ENCODE data around the gene WAPL.
"Not testable (repeated sequence)": the region's sequence is repeated elsewhere in the genome, so short reads cannot be mapped to it uniquely, and the experiment has no call there.

Gene WAPL

DNA sequence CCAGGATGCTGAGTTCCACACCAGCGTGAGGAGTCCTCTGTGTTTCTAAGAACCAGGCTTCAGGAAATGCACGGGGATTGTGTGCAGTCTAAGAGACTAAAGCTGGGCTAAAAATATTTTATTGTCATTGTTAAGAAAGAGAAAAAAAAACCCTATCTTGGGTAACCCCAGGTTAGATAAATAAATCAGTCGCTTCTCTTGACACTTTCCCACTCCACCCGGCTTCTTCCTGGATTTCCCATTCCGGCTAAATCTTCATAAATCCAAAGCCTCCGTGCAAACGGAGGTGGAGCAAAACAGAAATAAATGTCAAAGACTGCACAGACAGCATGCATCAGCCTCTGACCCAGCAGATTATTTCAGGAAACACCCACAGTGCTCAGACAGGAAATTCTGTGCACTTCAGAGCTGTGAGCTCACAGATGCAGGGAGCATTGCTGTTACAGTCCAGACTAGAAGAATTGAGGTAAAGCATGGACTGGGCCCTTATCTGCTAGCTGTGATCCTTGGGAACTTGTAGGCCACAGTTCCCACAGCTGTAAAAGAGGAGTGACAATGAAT lies 110.2 kb downstream of the WAPL start:
- DNase-seq, result no peak

DNA sequence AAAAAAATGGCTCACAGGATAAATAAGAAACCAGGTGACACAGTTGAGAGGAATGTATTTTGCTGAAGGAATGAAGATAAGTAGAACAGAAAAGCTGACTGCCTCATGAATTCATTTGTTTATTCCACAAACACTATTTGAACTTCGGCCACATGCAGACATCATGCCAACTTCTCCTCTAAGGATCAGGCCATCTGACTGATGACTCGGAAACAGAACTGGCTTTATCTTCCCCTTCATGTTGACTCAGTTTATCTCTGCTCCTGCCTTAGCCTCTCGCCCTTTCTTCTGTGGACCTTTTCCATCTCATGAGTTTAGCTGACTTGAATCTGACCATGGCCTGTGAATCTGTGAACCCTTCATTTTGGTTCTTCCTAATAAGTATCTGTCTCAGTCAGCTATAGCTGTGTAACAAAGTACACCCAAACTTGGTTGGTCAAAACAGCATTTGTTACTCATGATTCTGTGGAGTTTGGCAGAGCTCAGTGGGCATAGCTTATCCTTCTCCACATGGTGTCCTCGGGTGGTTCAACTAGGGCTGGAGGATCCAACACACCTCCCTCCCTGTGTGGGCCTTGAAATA lies 111.0 kb downstream of the WAPL start:
- DNase-seq, result no peak

DNA sequence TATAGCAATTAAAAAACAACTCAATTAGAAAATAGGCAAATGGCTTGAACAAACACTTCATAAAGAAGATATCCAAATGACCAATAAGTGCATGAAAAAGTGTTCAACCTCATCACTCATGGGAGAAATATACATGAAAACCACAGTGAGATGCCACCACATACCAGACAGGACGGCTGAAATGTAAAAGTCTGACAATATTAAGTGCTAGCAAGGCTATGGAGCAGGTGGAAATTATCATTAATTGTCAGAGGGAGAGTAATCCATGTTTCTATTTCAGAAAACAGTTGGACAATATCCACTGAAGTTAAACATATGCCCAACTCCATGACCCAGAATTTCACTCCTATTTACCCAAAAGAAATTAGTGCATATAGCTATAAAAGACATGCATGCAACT lies 112.4 kb downstream of the WAPL start:
- DNase-seq, result no peak

DNA sequence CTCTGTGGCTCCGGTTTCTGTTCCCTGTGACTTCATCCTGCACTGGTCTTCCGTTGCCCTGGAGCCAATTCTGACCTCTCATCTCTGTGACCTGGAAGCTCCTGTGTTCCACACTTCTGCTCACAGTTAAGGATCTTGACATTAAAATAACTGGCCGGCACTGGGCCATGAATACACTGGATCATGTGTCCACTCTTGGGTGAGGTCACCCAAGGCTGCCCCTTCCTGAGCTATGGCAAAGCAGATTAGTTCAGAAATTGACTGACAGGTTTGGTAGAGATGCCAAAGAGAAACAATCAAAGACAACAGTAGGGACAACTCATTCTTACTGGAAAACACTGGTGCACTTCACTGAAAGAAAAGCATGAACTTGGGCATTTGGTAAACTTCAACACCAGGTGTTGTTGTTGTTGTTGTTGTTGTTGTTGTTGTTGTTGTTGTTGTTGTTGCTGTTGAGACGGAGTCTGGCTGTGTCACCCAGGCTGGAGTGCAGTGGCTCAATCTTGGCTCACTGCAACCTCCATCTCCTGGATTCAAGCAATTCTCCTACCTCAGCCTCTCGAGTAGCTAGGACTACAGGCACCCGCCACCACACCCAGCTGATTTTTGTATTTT lies 118.3 kb downstream of the WAPL start:
- DNase-seq, result no peak

DNA sequence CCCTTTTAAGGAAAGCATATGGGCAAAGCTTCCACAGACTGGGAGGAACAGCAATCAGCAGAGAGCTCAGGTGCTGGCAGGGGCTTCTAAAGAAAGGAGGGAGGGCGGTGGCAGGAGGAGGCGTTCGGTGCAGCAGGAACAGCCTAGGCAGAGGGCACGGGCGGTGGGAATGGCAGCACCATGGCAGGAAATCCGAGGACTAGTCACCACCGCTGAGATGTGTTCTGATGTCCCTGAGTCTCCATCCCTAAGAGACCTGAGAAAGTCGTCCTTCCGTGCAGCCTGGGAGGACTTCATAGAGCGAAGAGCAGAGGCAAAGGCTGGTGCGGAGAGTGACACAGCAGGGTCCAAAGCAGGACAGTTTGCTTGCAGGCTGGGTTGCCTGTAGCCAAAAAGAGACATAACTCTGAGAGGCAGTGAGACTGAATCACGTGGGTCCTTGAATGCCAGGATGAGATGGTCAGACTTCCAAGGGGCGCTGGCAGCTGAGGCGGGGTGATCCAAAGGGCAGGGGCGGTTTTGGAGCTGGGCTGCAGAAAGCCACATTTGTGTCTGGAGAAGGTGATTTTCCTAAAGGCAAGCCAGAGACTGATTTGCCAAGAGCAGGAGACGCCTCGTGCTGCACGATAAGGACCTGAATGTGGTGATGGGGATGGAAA lies 119.2 kb downstream of the WAPL start:
- DNase-seq, result no peak

DNA sequence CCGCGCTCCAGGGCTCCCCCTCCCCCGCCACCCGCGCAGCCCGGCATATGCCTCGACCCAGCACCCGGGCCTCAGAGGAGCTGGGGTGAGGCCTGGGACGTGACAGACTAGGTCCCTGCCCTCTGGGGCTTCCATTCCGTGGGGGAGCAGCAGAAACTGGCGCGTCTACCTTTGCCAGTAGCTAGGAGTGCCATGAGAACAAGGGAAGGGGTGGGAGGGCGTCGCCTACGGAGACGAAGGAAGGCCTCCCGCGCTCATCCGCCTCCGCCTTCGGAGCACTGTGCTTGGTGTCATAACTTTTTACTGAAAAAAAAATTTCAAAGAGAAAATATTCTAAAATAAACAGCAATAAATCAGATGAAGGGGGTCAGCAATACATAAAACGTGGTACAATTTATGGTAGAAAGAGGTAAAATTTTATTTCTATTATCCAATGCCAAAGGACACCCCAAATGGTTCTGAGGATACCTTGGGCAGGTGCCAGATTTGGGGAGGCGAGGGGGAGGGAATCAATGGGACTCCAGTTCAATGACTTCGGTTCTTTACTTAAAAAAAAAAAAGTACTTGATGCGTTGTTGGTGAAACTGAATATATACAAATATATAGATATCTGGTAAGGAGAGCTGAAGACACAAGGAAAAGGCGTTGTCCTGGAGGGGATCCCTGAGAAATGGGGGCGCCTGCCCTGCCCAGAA lies 119.9 kb downstream of the WAPL start:
- DNase-seq, result no peak

DNA sequence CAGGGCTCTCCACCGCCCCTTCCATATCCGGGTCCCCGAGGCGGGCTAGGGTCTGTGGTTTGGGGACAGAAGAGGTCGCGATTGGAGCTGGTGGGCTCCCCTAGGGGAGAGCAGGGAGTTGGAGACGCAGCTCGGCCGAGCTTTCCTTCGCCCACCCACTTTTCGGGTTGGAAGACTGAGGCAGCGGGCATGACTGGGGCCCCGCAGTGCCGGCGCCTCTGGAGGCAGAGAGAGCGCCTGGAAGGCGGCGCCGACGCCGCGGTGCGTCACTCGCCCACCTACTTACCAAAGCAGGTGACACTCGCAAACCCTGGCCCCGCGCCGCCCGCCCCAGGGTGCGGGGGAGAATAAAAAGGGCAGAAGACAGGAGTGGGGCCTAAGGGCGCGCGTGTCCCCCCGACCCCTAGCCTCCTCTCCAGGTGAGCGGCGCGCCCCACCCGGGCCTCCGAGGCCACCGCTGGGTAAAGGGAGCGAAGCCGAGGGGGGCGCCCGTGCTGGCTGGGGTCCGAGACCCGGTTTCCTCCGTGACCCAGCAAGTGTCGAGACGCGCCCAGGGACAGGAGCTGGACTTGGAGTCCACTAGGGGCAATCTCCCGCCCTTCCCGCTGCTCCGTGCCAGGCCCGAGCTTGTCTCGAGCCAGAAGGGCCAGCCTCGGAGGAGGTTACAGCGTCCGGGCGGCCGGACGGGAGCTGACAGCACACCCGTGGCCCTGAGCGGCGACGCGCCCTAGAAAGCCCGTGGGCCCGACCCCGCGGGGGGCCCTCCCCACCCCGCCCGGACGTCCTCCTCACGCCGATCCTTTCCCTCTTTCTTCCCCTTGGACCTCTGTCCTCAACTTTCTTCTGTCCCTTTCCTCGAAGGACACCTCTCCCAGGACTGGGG lies 120.6 kb downstream of the WAPL start:
- no peak for DNase-seq

DNA sequence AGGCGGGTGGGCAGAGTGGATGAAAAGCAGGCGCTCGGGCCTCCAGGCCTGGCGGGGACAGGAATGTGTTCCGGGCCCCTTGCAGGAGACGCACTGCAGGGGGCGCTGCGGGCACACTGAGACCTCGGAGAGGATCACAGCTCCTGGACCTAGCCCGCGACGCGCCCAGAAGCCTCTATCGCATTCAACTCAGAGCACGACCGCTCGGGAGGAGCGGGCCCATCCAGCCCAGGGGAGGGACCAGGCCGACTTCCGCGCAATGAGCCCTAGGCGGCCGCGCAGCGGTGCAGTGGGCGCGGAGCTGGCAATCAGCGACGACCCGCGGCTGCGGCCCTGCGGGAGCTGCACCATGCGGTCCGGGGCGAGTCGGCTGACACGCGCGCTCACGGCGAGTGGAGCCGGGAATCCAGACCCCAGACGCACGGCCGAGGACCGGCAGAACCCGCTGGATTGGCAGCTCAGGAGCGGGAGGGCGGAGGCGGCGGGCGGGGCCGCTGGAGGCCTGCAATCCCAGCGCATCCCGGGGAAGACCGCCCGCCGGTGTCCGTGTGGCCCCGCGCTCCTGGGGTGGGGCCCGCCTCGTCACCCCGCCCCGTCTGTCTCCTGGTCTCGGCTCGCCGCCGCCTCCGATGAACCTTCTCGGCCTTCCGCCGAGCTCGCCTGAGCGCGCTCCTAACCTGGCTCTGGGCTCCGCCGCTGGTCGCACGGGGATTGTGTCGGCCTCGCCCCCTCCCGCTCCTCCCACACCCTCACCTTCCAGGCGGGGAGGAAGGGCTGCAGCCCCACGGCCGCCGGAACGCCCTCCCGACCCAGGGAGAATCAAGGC lies 121.5 kb downstream of the WAPL start:
- peak; percentile 94 for DNase-seq

DNA sequence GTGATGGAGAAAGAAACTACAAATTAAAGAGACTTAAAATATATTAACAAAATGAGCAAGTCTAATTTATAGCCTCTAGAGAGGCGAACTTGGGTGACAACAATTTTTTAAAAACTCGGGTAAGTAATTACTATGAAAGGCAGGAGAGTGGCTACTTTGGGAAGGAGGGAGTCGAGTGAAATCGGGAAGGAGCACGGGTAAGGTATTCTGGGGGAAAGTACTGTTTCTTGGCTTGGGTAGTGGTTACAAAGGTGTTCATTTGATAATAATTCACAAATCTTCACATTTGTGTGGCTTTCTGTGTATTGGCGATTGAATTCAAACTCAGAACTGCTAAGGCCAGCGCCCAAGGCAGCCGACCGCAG lies 122.1 kb downstream of the WAPL start:
- no peak for DNase-seq

DNA sequence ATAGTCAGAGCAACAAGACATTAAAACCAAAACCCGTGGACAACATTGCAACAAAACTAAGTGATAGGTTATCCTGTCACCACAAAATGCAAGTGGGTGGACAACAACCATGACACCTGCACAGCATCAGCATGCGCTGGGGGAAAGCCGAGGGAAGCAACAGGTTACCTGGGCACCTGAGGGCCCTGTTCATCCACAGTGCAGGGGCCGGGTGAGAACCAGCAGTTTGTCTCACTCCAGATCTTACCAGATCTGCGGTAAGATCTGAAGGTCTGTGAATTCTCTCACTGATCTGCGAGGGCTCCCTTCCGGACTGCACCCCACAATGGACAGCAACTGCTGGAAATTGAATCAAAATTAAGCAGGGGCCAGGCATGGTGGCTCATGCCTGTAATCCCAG lies 124.5 kb downstream of the WAPL start:
- DNase-seq, result no peak

DNA sequence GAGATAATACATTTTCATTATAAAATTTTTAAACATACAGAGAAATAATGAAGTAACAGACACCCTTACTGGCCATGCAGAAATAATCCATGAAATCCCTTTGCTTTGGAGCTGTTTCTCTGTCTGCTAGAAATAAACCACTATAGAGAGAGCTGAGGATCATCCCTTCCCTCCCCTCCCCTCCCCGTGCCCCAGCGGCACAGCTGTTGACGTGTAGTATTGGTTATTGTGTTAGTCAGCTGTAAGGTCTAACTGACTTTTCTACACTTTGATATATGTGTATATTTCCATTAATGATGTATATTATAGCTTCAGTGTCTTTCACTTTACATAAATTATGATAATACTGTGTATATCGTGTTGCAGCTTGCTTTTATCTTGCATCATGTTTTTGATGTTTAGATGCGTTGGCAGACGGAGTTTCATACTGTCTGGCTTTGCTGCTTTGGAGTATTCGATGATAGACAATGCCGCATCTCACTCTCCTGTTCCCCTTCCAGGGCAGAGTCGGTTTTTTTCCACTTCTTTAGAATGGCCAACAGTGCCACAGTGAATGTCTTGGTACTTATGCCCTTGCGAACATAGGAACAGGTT lies 127.6 kb downstream of the WAPL start:
- DNase-seq, result no peak

DNA sequence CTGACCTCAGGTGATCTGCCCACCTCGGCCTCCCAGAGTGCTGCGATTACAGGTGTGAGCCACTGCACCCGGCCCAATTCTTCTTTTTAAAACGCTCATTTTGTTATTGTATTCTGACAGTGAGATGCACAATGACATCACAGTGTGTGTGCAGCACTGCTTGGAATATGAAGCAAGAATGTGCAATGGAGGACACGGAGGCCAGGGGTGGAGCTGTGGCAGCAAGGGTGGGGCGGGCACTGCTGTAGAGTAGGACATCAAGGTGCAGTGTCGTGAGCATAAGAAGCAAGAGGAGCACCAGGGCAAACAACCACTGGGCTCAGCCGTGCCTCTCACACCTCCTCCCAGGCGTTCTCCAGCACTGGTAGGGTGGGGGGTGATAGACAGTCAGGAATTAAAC lies 128.2 kb downstream of the WAPL start:
- no peak for DNase-seq

DNA sequence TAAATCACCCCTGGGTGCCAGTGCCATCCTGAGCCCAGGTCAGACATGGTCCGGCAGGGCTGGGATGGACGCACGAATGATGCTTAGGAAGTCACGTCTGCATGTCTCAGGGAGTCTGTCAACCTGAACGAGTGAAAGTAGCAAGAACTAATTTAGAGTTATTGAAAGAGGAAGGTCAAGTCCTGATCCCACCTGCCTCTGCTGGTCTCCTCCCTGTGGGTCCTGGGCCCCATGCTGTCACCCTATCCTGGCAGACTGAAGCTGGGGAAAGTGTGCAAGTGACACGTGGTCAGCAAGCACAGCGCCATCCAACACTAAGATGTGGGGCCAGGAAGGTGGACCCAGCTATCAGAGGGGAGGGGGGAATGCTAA lies 128.9 kb downstream of the WAPL start:
- no peak for DNase-seq

DNA sequence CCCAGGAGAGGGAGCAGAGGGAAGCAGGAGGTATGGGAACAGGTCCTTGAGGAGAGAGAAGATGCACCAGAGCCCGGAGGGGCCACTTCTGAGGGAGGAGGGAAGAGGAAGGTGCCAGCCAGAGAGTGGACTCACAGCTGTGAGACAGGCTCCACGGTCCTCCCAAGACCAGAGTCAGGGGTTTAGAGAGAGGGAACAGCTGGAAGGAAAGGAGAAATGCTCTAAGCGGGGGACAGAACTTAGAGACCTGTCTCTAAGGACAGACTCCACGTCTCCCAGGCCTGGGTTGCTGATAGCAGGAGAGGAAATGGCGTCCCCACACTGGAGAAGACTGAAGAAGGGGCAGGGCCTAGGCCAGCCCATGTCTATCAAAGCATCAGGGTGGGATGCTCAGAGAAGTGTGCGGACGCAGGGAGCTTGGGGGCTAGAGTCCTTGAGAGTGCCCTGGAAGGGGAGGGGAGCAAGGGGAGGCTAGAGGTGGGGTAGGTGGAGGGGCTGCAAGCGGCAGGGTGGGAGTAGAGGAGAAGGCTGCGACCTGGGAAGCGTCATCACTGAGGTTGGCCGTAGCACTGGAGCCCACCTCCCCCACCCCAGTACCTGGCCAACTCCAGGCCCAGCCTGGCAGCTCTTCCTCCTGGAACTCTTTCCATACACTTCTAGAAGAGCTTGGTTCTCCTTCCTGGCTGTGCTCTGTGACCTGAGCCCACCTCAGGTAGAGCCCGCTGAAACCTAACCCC lies 129.4 kb downstream of the WAPL start:
- no peak for DNase-seq

DNA sequence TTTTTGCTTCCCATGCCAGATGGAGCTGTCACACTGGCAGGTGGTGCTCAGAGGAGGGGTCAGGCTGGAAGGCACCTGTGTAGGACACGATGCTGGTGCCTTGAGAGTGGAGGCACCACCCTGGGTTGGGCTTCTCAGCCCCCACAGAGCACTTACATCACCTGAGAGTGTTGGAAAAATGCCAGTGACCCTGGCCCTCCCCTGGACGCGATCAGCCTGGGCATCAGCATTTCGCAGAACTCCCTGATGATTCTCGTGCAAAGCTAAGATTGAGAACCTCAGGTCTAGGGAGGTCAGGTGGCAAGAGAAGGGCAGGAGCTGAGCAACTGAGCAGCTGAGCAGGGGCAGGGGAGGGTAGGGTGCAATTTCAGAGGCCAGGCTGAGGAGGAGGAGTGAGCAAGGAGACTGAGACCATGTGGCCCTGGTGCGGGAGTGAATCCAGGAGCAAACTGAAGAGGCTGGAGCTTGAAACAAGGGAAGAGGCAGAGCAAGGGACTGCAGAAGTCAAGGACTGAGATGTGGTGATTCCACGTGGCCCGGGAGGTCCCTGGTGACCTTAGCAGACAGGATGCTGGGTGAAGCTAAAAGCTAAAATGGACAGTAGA lies 130.3 kb downstream of the WAPL start:
- DNase-seq, result no peak

DNA sequence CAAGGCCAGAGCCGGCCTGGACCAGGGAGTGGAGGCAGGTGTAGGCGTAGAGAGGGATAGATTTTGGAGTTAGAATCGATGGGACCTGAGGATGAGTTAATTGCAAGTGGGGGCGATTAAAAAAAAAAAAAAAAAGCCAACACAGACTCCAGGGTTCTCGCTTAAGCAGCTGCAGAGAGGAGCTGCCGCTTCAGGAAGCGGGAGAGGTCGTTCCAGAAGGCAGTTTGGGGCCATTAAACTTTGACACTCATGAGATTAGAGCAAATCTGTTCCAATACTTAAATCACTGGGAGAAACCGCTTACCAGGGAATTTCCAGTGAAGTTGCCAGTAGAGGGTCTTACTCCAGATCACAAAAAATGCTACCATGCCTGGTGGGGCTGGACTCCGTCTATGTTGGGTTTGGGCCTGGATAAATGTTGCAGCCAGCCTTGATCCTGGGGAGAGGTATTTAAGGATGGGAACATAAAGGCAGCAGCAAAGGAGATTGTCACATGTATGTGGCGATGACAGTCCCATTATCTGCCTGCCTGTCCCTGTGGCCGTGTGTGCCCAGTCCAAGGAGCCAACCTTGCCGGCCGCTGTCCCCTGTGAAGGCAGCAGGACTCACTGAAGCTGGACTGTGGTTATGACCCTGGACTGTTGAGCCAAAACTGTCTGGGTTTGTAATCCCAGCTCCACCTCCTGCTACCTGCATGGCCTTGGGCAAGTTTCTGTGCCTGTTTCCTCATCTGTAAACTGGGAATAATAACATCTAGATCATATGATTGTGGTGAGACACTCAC lies 131.1 kb downstream of the WAPL start:
- DNase-seq, result no peak

DNA sequence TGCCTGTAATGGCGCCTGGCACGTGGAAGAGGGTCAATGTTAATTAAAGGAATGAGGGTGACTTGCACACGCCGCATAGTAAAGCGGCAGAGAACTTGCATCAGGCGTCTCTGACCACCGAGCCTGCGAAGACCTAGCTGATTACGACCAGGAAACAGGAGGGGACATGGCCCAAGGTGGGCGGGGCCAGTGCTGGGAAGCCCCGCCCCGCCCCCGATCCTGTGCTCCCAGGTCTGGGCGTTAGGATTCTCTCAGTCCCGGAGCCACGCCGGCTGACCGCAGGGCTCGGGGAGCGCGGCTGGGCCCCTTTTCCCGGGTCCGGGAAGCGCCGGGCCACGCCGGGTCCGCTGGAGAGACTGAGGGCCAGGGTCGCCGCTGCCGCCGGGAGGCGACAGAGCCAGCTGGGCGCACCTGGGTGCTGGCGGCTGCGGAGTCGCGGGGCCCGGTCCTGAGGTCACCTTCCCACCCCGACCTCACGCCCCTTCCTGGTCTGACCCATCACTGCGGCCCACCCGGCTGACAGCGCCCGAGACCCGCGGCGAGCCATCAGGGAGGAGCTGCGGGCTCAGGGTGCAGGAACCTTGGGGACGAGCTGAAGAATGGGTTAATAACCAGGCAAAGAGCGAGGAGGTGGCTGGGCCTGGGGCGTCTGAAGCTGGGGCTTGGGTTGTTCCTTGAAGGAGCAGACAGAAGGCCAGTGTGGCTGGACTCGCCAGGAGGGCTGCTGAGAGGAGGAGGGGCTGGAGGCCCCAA lies 132.0 kb downstream of the WAPL start:
- no peak for DNase-seq

DNA sequence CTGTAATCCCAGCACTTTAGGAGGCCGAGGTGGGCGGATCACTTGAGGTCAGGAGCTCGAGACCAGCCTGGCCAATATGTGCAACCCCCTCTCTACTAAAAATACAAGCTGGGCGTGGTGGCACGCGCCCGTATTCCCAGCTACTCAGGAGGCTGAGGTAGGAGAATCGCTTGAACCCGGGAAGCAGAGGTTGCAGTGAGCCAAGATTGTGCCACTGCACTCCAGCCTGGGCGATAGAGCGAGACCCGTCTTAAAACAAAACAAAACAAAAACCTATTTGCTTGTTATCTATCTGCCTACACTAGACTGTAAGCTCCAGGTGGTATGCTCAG lies 132.5 kb downstream of the WAPL start:
- not testable (repeated sequence) for DNase-seq

DNA sequence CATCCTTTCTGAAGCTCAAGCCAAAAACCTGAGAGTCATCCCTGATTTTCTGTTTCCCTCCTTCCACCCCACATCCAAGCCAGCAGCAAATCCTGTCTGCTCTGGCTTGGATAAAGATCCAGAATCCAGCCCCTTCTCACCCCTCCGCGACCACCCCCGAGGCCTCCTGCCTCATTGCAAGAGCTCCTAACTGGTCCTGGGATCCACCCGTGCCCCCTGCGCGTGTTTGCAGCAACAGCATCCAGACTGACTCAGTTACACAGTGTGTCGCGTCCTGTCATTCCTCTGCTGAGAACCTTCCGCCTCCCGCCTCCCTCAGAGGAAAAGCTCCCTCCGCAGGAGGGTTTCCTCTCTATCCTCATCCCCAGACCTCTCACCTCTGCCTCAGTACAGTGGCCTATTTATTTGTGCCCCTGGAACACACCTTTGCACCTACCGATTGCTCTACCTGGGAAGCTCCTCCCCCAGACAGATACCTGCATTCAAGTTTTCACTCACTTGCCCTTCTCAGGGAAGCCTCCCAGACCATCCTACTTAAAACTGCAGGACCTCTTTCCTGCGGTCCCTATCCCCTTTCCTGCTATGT lies 133.4 kb downstream of the WAPL start:
- no peak for DNase-seq
